Measurements from ENCODE around the gene GEMIN7.
"Not testable (repeated sequence)": the region's sequence is repeated elsewhere in the genome, so short reads cannot be mapped to it uniquely, and the experiment has no call there.

The GEMIN7 gene

GRCh38 chr19:45107621-45108150 lies 28.6 kb downstream of the GEMIN7 start:
- DNase-seq = no peak

DNA sequence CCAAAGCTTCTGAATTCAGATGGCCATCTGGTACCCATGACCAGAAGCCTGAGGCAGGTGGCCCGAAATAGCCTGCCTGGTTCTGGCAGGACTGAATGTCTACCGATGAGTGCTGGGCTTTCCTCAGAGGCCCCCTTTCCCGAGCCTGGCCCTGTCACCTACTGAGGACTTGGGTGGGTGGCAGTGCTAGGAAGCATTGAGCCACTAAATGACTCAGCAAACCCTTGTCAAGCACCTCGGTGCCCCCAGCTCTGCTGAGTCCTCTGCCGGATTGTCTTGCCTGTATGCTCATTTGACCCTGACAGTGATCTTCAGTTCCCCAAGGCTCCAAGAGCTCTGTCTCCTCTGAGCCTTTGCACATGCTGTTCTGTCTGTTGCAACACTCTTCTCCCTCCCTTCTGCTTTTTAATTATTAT lies 31.8 kb downstream of the GEMIN7 start:
- no peak for DNase-seq

GRCh38 chr19:45112111-45112827 lies 33.2 kb downstream of the GEMIN7 start:
- no peak for DNase-seq

GRCh38 chr19:45113628-45114027 lies 34.6 kb downstream of the GEMIN7 start:
- no peak for DNase-seq

GRCh38 chr19:45114116-45114515 lies 35.1 kb downstream of the GEMIN7 start:
- no peak for DNase-seq

- no peak for DNase-seq
Observed at GRCh38 chr19:45115809-45116615, 37.0 kb downstream of the GEMIN7 start.

DNA sequence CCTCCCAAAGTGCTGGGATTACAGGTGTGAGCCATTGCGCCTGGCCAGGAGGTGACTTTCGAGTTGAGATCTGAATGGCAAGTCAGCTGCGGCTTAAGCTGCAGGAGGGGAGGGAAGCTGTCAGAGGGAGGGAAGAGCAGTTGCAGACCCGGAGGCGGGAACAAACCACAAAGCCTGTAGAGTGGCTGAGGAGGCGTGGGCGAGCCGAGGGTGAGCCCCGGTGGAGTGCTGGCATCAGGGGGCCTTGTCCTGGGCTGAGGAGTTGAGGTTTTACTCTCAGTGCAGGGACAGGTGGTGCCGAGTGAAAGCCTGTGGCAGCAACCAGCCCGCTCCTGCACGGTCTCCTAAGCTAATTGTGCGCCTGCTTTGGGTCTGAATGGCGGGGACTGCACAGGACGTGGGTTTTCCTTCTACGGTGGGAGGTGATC lies 38.1 kb downstream of the GEMIN7 start:
- DNase-seq = no peak

DNA sequence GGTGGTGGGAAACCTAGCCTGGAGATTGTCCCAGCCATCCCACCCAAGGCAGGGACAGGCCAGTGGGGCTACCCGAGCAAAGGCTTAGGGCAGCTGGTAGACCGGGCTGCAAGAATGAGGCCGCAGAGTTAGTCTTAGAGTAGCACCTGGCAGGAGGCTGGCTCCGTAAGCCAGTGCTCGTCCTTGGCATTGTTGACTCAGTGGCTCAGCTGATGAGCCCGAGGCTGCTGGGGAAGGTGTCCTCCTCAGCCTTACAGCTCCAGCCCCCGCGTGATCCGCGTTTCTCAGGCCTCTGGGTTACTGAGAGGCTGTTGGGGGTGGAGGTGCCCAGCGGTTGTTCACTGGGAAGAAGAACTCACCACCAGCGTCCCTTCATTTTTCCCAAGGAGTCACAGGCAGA lies 38.6 kb downstream of the GEMIN7 start:
- no peak for DNase-seq

- DNase-seq = no peak
Observed at GRCh38 chr19:45118106-45118505, 39.0 kb downstream of the GEMIN7 start.

DNA sequence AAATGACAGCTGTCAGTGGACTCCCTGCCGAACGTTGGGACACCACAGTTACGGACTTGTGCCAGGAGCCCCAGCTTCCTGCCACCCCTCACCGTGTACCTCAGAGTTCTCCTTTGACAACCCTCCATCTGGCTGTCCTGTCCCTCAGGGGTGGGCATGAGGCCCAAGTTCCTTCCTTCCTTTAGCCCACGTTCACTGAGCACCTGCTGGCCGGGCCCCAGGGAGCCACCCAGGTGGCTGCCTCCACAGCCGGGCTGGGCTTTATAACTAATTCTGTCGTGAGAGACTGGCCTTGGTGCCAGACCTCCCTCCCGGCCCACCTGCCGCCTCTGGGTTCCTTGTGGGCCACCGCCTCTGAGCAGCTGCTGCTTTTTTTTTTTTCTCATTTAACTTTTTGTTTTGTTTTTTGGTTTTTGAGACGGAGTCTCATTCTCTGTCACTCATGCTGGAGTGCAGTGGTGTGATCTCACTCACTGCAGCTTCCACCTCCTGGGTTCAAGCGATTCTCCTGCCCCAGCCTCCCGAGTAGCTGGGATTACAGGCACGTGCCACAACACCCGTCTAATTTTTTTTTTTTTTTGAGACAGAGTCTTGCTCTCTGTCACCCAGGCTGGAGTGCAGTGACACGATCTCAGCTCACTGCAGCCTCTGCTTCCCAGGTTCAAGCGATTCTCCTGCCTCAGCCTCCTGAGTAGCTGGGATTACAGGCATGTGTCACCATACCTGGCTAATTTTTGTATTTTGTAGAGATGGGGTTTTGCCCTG lies 39.7 kb downstream of the GEMIN7 start:
- not testable (repeated sequence) for DNase-seq

DNA sequence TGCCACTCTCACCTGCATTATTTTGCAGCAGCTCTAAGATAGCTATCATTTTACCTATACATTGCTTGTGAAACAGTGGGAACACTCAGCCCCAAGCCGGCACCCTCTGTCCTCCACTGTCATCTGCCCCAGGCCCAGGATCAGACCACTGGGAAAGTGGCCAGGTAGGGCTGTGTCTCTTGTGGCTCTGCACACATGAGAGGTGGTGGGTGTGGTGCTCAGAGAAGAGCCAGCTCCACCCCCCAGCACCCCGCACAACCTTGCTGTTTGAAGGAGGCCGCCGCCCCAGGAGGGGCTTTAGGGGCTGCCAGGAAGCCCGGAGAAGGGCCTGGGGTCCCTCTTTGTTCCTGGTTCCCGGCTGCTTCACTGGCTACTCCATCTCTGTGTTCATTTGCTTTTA lies 40.5 kb downstream of the GEMIN7 start:
- no peak for DNase-seq

DNA sequence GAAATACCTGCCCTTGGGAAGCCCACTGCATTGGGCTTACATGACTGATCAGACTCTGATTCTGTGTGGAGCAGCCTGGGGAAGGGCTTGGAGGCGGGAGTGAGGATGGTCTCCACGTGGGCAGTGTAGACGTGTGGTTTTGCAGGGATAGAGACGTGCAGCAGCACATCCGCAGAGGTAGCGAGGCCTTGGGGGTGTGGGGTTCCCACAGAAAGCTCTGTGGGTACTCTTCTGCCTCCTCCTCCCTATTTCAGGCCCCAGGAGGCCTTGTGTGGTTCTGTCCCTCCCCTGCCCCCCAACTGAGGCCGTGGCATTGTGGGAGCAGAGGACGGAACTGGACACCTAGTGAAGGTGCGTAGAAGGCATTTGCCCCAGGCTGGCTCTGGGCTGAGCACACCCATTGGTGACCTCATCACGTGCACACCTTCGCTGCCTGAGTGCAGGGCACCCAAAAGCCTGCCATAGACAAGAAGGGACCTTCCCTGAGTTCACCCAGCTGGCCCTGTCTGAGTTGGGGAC lies 42.8 kb downstream of the GEMIN7 start:
- DNase-seq = no peak

DNA sequence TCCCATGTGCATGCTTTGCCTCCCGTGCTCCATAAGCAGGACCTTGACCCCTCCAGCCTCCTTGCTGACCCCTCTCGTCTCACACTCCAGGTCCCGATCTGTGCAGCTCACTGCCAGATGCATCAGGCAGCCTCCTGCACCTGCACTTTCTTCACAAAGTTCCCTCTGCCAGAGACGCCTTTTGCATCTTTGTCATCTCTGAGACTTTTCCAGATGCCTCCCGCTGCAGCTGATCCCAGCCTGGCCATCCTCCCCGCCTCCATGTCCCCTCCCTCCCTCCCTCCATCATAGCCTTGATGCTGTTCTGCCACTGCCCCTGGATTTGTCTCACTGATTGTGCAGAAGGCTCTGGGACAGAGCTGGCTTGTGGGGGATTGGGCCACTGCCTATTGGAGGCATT lies 43.8 kb downstream of the GEMIN7 start:
- no peak for DNase-seq

DNA sequence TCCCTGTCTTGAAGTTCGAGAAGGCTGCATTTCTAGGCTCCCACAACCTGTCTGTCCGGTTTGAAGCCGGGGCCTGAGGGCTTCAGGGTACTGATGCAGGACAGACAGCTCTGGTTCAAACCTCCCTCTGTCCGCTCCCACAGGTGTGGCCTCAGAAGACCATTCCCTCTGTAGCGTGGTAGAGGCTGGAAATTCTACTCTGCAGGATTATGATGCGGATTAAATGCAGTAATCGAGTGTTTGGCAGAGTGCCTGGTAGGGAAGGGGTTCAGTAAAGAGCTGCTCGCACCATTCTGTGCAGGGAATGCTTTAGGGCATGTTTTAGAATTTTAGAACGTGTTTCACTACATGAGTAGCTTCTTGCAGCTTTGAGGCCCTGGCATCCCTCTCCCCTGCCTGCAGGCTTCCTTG lies 44.4 kb downstream of the GEMIN7 start:
- DNase-seq = no peak

- no peak for DNase-seq
Observed at GRCh38 chr19:45124021-45124420, 45.0 kb downstream of the GEMIN7 start.

GRCh38 chr19:45125360-45125759 lies 46.3 kb downstream of the GEMIN7 start:
- no peak for DNase-seq

DNA sequence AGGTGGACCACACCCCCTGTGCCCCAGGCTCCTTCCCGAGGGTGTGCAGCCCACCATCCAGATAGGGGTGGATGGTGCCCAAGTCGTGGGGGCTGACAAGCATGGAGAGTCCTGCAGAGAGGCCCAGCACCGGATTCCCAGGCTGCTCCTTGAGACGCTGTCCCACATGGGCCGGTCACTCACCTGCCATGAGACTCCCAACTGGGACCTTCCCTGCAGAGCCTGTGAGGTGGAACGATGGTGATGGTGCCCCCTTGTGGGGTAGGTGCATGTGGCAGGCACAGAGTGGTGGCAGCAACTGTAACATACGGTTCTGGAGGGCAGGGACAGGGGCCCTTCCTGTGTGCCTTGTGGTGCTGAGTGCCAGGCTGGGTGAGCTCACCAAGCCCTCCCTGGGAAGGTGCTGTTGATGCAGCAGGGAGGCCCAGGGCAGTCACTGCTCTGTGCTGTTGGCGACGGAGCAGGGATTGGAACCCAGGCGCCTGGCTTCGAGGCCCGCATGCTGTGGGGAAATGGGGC lies 47.0 kb downstream of the GEMIN7 start:
- peak; percentile 43 for DNase-seq

DNA sequence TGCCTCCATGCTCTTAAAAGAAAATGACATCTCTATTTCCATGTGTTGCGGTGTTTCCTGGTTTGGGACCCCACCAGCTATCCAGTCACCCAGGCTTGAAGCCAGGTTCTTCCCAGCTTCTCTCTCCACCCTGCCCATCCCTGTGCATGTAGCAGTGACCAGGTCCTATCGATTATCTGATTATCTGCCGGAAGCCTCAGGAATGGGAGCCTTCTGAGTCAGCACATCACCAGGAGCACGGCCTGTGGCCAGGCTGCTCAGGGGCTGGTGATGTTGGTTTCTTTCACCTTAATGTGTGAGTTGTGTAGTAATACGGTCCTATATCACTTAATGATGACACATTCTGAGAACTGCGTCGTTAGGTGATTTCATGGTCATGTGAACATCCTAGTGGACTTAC lies 47.6 kb downstream of the GEMIN7 start:
- no peak for DNase-seq

GRCh38 chr19:45128146-45128545 lies 49.1 kb downstream of the GEMIN7 start:
- no peak for DNase-seq

- no peak for DNase-seq
Observed at GRCh38 chr19:45128806-45129205, 49.7 kb downstream of the GEMIN7 start.

DNA sequence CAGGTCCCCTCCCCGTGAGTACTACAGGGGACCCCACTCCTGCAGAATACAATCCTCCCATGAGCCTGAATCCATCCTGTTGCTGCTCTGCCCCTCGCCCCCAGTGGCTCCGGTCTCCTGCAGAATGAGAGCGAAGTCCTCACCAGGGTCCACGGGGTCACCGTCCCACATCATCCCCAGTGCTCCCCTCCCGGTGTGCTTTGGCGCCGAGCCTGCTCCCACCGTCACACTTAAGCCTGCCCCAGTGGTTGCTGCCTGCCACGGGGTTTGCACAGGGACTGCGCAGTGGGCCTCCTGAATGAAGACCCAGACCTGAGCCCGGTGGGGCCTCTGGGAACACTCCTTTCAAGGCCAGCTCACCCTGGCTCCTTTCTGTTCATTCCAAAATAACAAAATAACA lies 51.2 kb downstream of the GEMIN7 start:
- no peak for DNase-seq

GRCh38 chr19:45130888-45131615 lies 52.0 kb downstream of the GEMIN7 start:
- peak; percentile 23 for DNase-seq

Data from NCI-H1694 (cell line).